A549 (cell line): ENCODE results near the gene PLXDC1. TPM values are rescaled to one million over a fixed set of nuclear protein-coding genes. Genes with fewer than 3 reads are reported as not detected.
A peak's percentile ranks its signal among the peaks of the same experiment; 100 is the strongest.

Experiments
- ATAC-seq, 2 experiments: fragments of 200-7000 bp in 1 of 2; fragments of >200 bp in 1 of 2; cut with Nextera tagmentation in 1 of 2; cut with Tn5 transposase in 1 of 2; 3 replicates each; pipeline versions ENCODE4 v1.8.0 to v1.9.1; 2018 to 2020; ENCODE audit warnings: mild to moderate bottlenecking in 1 of 2, moderate library complexity in 1 of 2
- CTCF ChIA-PET: fragments of 300-600 bp; sonication (Branson Sonifier 250); formaldehyde crosslinking; extraction: SDS; loops from one replicate; lab custom pipeline; 2021; ENCODE audit warnings: antibody characterized with exemption, inconsistent platforms; lab: Yijun Ruan, JAX
- POLR2A ChIA-PET: fragments of 350-600 bp; formaldehyde crosslinking; extraction: SDS; loops from one replicate; lab custom pipeline; 2021; ENCODE audit warnings: antibody characterized with exemption, inconsistent platforms; lab: Yijun Ruan, JAX
- DNase-seq, 2 experiments: peaks; one replicate each; pipeline versions ENCODE4 v3.0.0 to v3.0.0-alpha.2; 2011 to 2016; ENCODE audit warnings: low read depth in 1 of 2, low spot score in 1 of 2
- FAIRE-seq: peaks from 2 replicates; lab custom pipeline; 2011; peaks lifted over from hg19 to GRCh38; lab: Jason Lieb, UNC
- H3K27ac ChIP-seq, 2 experiments: fragments of >200 bp; sonication (Bioruptor Twin); formaldehyde crosslinking; 3 replicates each; pipeline ENCODE4 v1.5.1; 2016 to 2017
- H3K4me1 ChIP-seq: fragments of >200 bp; sonication (Bioruptor Twin); formaldehyde crosslinking; 3 replicates; pipeline ENCODE4 v1.6.1; 2016
- H3K4me2 ChIP-seq: fragments of >200 bp; sonication (Bioruptor Twin); formaldehyde crosslinking; 3 replicates; pipeline ENCODE4 v1.6.1; 2016
- H3K4me3 ChIP-seq: fragments of >200 bp; sonication (Bioruptor Twin); formaldehyde crosslinking; 3 replicates; pipeline ENCODE4 v1.5.1; 2016
- H3K9me3 ChIP-seq: fragments of >200 bp; sonication (Bioruptor Twin); formaldehyde crosslinking; 3 replicates; pipeline ENCODE4 v1.6.1; 2016
- CBX8 ChIP-seq: fragments of 200-600 bp; sonication (generic); IDR thresholded peaks from 2 replicates; pipeline ENCODE4 v1.6.1; 2016
- CEBPB ChIP-seq, 2 experiments: fragments of >200 bp in 1 of 2; sonication (Bioruptor Twin) in 1 of 2; formaldehyde crosslinking in 1 of 2; IDR thresholded peaks; 2 replicates each; pipeline ENCODE4 v1.6.1; 2012 to 2016
- EHMT2 ChIP-seq: fragments of 200-600 bp; sonication (generic); IDR thresholded peaks from 2 replicates; pipeline ENCODE4 v1.6.1; 2016; ENCODE audit warnings: antibody characterized with exemption, low read depth, mild to moderate bottlenecking, moderate library complexity
- FOXS1 ChIP-seq: fragments of 250-450 bp; sonication (Bioruptor Pico); IDR thresholded peaks from 2 replicates; pipeline ENCODE4 v1.5.0; 2020; ENCODE audit warnings: mild to moderate bottlenecking, moderate library complexity
- GATA3 ChIP-seq: IDR thresholded peaks from 2 replicates; pipeline ENCODE4 v1.6.1; 2012; ENCODE audit warnings: borderline replicate concordance
- HOXA7 ChIP-seq: fragments of 250-450 bp; sonication (Bioruptor Pico); IDR thresholded peaks from 2 replicates; pipeline ENCODE4 v1.5.0; 2020; ENCODE audit warnings: mild to moderate bottlenecking, moderate library complexity
- JUN ChIP-seq, 2 experiments: fragments of >200 bp; sonication (Bioruptor Twin); formaldehyde crosslinking; IDR thresholded peaks; 2 replicates in 1 of 2; 3 replicates in 1 of 2; pipeline ENCODE4 v1.6.1; 2016 to 2017
- MAX ChIP-seq: IDR thresholded peaks from 2 replicates; pipeline ENCODE4 v1.6.1; 2012
- MAZ ChIP-seq: fragments of 150-350 bp; IDR thresholded peaks from 2 replicates; pipeline ENCODE4 v1.6.1; 2014; ENCODE audit warnings: antibody characterized with exemption, low read depth, low read length, borderline replicate concordance
- POLR2A ChIP-seq: IDR thresholded peaks from 2 replicates; pipeline ENCODE4 v1.6.1; 2012; ENCODE audit warnings: mild to moderate bottlenecking, low read length
- SREBF2 ChIP-seq: fragments of 450-650 bp; IDR thresholded peaks from 2 replicates; pipeline ENCODE4 v1.6.1; 2014; ENCODE audit warnings: mild to moderate bottlenecking, moderate library complexity
- ZFP36 ChIP-seq: fragments of 450-650 bp; IDR thresholded peaks from 2 replicates; pipeline ENCODE4 v1.6.1; 2014; ENCODE audit warnings: borderline replicate concordance; ENCODE audit not compliant: partially characterized antibody
- WGBS: methylation state at CpG from one replicate; pipeline ENCODE4 v1.1.6; 2017; ENCODE audit errors: missing lambda C conversion rate; 5-methylcytosine and 5-hydroxymethylcytosine counted together
- polyA plus RNA-seq, 4 experiments: library from polyadenylated mRNA; depleted of rRNA in 3 of 4; stranded (reverse); fragments of >200 nt; fragmentation: RNase III in 1 of 4; extraction: RNeasy Plus Mini Kit Qiagen cat#74134 plus additional on column Dnase treatment in 1 of 4; gene quantifications; 2 replicates in 3 of 4; 3 replicates in 1 of 4; pipeline ENCODE4 v1.2.3, GENCODE V29; 2011 to 2017
- TF ChIP-seq, protein P1 (sequence below): fragments of >200 bp; sonication (Bioruptor Twin); formaldehyde crosslinking; IDR thresholded peaks from 3 replicates; pipeline ENCODE4 v1.6.1; 2016
- TF ChIP-seq, protein P2 (sequence below): fragments of >200 bp; sonication (Bioruptor Twin); formaldehyde crosslinking; IDR thresholded peaks from 3 replicates; pipeline ENCODE4 v1.5.1; 2016
- TF ChIP-seq, protein P3 (sequence below): IDR thresholded peaks from 2 replicates; pipeline ENCODE4 v1.6.1; 2012; ENCODE audit warnings: low read depth, borderline replicate concordance

Gene PLXDC1
- polyA plus RNA-seq, 2 of the 4 experiments (the other 2 are of a cell fraction), result 0.31 to 0.36 TPM

GRCh38 chr17:39198186-39198566 lies 46.7 kb upstream of the PLXDC1 start:
- WGBS, result 72% methylated on average over 4 of the region's 4 CpGs
- no peak for FAIRE-seq
- CTCF ChIA-PET, result interaction anchor here (0.7 to 31.5 kb wide), 10 partner anchors 9 to 429 kb away, joined by 3 to 1140 read pairs (median 3); partner anchors contain the start of genes ARL5C and PPP1R1B

GRCh38 chr17:39197380-39198185 lies 46.1 kb upstream of the PLXDC1 start, which contains the start of gene CACNB1:
Gene CACNB1, minus strand, starts transcription at chr17:39197669. Its CDS starts 174 bp downstream, at chr17:39197495.
- WGBS, result 1% methylated on average over 27 of the region's 55 CpGs
- DNase-seq, result peak; percentile 78 to 95
- H3K9me3 ChIP-seq, result no peaks in the 10 kb centered on the region
- H3K4me1 ChIP-seq, result peaks cover 49% of the 10 kb centered on the region
- ChIA-PET POLR2A (interaction anchor here (0.6 to 2.6 kb wide), 2 partner anchors 33 to 155 kb away, joined by 6 read pairs; no protein-coding TSS in a partner anchor), CTCF (interaction anchor here (0.6 to 31.5 kb wide), 8 partner anchors 14 to 214 kb away, joined by 3 to 1140 read pairs (median 3); no protein-coding TSS in a partner anchor)
- no peak for FAIRE-seq
- peak; percentile 67 to 83 for ATAC-seq
- H3K4me3 ChIP-seq, result peak within 1 kb of the TSS; percentile 96
- TF ChIP-seq, protein P1, sequence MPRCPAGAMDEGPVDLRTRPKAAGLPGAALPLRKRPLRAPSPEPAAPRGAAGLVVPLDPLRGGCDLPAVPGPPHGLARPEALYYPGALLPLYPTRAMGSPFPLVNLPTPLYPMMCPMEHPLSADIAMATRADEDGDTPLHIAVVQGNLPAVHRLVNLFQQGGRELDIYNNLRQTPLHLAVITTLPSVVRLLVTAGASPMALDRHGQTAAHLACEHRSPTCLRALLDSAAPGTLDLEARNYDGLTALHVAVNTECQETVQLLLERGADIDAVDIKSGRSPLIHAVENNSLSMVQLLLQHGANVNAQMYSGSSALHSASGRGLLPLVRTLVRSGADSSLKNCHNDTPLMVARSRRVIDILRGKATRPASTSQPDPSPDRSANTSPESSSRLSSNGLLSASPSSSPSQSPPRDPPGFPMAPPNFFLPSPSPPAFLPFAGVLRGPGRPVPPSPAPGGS, result peak; percentile 47; the same call in 1 of the 3 replicates
- TF ChIP-seq MAX (peak; percentile 51), JUN (IDR thresholded peaks at IDR 0.05) (peak; percentile 43 to 71; a peak in 3 of 5 replicates), POLR2A (peak; percentile 79), MAZ (no peak)
- peak within 1 kb of the TSS; percentile 94 to 96 for H3K27ac ChIP-seq
- peak within 1 kb of the TSS; percentile 99 for H3K4me2 ChIP-seq

More at GRCh38 chr17:39198186-39198566, 46.7 kb upstream of the PLXDC1 start:
- DNase-seq, result no peak
- H3K9me3 ChIP-seq, result no peaks in the 10 kb centered on the region
- TF ChIP-seq GATA3 (no peak), CEBPB (IDR thresholded peaks at IDR 0.05) (0 out of 4 replicates have a peak, but pooled peaks of 1 of the 2 experiments have one; percentile 35)
- no peak for ATAC-seq
- POLR2A ChIA-PET, result no interaction called here
- H3K4me3 ChIP-seq, result peak overlapping the region; percentile 96
- H3K4me1 ChIP-seq, result peaks cover 53% of the 10 kb centered on the region
- peak overlapping the region; percentile 99 for H3K4me2 ChIP-seq
- H3K27ac ChIP-seq, result peak overlapping the region; percentile 94 to 96

GRCh38 chr17:39196808-39197291 lies 45.4 kb upstream of the PLXDC1 start:
- CTCF ChIA-PET, result interaction anchor here (0.6 to 31.5 kb wide), 5 partner anchors 10 to 43 kb away, joined by 3 to 1140 read pairs (median 20); partner anchors contain the start of gene ARL5C

More at GRCh38 chr17:39196808-39197291, 45.4 kb upstream of the PLXDC1 start:
- POLR2A ChIA-PET, result interaction anchor here (0.6 to 2.6 kb wide), 2 partner anchors 32 to 155 kb away, joined by 6 read pairs; no protein-coding TSS in a partner anchor
- Histone ChIP-seq H3K9me3 (no peaks in the 10 kb centered on the region), H3K4me3 (peak overlapping the region; percentile 96), H3K27ac (peak overlapping the region; percentile 94 to 96), H3K4me2 (peak overlapping the region; percentile 99), H3K4me1 (peaks cover 42% of the 10 kb centered on the region)
- 4% methylated on average over 21 of the region's 30 CpGs for WGBS
- no peak for FAIRE-seq
- DNase-seq, result peak; percentile 62 to 83
- ATAC-seq, result peak; percentile 23 to 52; a peak in 5 of 6 replicates
- TF ChIP-seq EHMT2, result no peak
- TF ChIP-seq ZFP36, result no peak
- TF ChIP-seq CBX8, result no peak
- TF ChIP-seq MAX, result peak; percentile 29; the same call in 1 of the 2 replicates
- TF ChIP-seq HOXA7 (CRISPR knock-in tag), result no peak
- TF ChIP-seq SREBF2, result no peak
- TF ChIP-seq, protein P2, sequence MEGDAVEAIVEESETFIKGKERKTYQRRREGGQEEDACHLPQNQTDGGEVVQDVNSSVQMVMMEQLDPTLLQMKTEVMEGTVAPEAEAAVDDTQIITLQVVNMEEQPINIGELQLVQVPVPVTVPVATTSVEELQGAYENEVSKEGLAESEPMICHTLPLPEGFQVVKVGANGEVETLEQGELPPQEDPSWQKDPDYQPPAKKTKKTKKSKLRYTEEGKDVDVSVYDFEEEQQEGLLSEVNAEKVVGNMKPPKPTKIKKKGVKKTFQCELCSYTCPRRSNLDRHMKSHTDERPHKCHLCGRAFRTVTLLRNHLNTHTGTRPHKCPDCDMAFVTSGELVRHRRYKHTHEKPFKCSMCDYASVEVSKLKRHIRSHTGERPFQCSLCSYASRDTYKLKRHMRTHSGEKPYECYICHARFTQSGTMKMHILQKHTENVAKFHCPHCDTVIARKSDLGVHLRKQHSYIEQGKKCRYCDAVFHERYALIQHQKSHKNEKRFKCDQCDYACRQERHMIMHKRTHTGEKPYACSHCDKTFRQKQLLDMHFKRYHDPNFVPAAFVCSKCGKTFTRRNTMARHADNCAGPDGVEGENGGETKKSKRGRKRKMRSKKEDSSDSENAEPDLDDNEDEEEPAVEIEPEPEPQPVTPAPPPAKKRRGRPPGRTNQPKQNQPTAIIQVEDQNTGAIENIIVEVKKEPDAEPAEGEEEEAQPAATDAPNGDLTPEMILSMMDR, result no peak
- TF ChIP-seq FOXS1 (CRISPR knock-in tag), result no peak
- TF ChIP-seq JUN (IDR thresholded peaks at IDR 0.05), result 0 out of 5 replicates have a peak, but pooled peaks of 1 of the 2 experiments have one; percentile 1
- TF ChIP-seq, protein P3, sequence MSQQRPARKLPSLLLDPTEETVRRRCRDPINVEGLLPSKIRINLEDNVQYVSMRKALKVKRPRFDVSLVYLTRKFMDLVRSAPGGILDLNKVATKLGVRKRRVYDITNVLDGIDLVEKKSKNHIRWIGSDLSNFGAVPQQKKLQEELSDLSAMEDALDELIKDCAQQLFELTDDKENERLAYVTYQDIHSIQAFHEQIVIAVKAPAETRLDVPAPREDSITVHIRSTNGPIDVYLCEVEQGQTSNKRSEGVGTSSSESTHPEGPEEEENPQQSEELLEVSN, result no peak; the same call in 1 of the 2 replicates
- TF ChIP-seq MAZ, result no peak
